PC-9 (cell line): ENCODE results near the gene VKORC1. TPM values are rescaled to one million over a fixed set of nuclear protein-coding genes. Genes with fewer than 3 reads are reported as not detected.
A peak's percentile ranks its signal among the peaks of the same experiment; 100 is the strongest.
"Not testable (repeated sequence)": the region's sequence is repeated elsewhere in the genome, so short reads cannot be mapped to it uniquely, and the experiment has no call there.

Experiments
- BruUV-seq: library from RNA; stranded (reverse); fragments of 400-500 nt; replicated peaks from 2 replicates; lab custom pipeline; 2021; lab: Mats Ljungman, UMichigan
- CTCF ChIA-PET: fragments of 300-600 bp; sonication (Branson Sonifier 250); formaldehyde crosslinking; loops from one replicate; lab custom pipeline; 2022; ENCODE audit warnings: antibody characterized with exemption; lab: Charles Lee
- POLR2A ChIA-PET: fragments of 300-600 bp; sonication (Branson Sonifier 250); formaldehyde crosslinking; loops from one replicate; lab custom pipeline; 2022; ENCODE audit warnings: antibody characterized with exemption; ENCODE audit not compliant: unreplicated experiment; lab: Charles Lee
- DNase-seq, 2 experiments: peaks; one replicate each; pipeline versions ENCODE4 v3.0.0 to v3.0.0-alpha.2; 2015 to 2022; ENCODE audit warnings: mixed read lengths in 1 of 2
- H2AFZ ChIP-seq: fragments of 200-600 bp; sonication (generic); 2 replicates; pipeline ENCODE4 v1.8.1; 2017; ENCODE audit warnings: antibody characterized with exemption
- H3F3A ChIP-seq: fragments of 200-600 bp; sonication (generic); 2 replicates; pipeline ENCODE4 v1.8.1; 2017; ENCODE audit warnings: antibody characterized with exemption, mild to moderate bottlenecking, low read depth; ENCODE audit not compliant: insufficient read depth
- H3K27ac ChIP-seq: fragments of 200-600 bp; sonication (generic); 2 replicates; pipeline ENCODE4 v1.6.1; 2016; ENCODE audit warnings: mixed run types
- H3K27me3 ChIP-seq: fragments of 200-600 bp; sonication (generic); 2 replicates; pipeline ENCODE4 v1.6.1; 2016; ENCODE audit warnings: low read depth, mixed run types; ENCODE audit not compliant: insufficient read depth
- H3K36me3 ChIP-seq: fragments of 200-600 bp; sonication (generic); 2 replicates; pipeline ENCODE4 v1.6.1; 2016; ENCODE audit warnings: low read depth, mixed run types
- H3K4me1 ChIP-seq: fragments of 200-600 bp; sonication (generic); replicated peaks from 2 replicates; pipeline ENCODE4 v1.6.1; 2016; ENCODE audit warnings: mixed run types; ENCODE audit not compliant: insufficient read depth
- H3K4me2 ChIP-seq: fragments of 200-600 bp; sonication (generic); 2 replicates; pipeline ENCODE4 v1.6.1; 2017; ENCODE audit warnings: mixed run types
- H3K4me3 ChIP-seq: fragments of 200-600 bp; sonication (generic); 2 replicates; pipeline ENCODE4 v1.6.1; 2016; ENCODE audit warnings: mixed run types
- H3K79me2 ChIP-seq: fragments of 200-600 bp; sonication (generic); 2 replicates; pipeline ENCODE4 v1.6.1; 2017; ENCODE audit warnings: low read depth, mixed run types
- H3K9me2 ChIP-seq: fragments of 200-600 bp; sonication (generic); 2 replicates; pipeline ENCODE4 v1.8.1; 2017; ENCODE audit warnings: mild to moderate bottlenecking; ENCODE audit not compliant: insufficient read depth
- H3K9me3 ChIP-seq: fragments of 200-600 bp; sonication (generic); 2 replicates; pipeline ENCODE4 v1.8.1; 2016; ENCODE audit warnings: low read depth; ENCODE audit not compliant: insufficient read depth
- H4K20me1 ChIP-seq: fragments of 200-600 bp; sonication (generic); 2 replicates; pipeline ENCODE4 v1.8.1; 2017; ENCODE audit not compliant: insufficient read depth
- intact Hi-C: fragments of 100-400 bp; cut with micrococcal nuclease; formaldehyde crosslinking; loops from one replicate; pipeline ENCODE4 v1.10.0; 2022; ENCODE audit not compliant: unreplicated experiment
- total RNA-seq: library from RNA; stranded (reverse); gene quantifications from 2 replicates; pipeline ENCODE4 v1.2.3, GENCODE V29; 2021
- TF ChIP-seq, protein P1 (sequence below): fragments of 200-600 bp; sonication (generic); conservative IDR thresholded peaks from 2 replicates; pipeline ENCODE4 v1.6.1; 2017; ENCODE audit warnings: mixed run types, antibody characterized with exemption, mild to moderate bottlenecking, moderate library complexity

VKORC1 gene
- total RNA-seq, 1 experiment from 2014 or later: 46.0 TPM

DNA sequence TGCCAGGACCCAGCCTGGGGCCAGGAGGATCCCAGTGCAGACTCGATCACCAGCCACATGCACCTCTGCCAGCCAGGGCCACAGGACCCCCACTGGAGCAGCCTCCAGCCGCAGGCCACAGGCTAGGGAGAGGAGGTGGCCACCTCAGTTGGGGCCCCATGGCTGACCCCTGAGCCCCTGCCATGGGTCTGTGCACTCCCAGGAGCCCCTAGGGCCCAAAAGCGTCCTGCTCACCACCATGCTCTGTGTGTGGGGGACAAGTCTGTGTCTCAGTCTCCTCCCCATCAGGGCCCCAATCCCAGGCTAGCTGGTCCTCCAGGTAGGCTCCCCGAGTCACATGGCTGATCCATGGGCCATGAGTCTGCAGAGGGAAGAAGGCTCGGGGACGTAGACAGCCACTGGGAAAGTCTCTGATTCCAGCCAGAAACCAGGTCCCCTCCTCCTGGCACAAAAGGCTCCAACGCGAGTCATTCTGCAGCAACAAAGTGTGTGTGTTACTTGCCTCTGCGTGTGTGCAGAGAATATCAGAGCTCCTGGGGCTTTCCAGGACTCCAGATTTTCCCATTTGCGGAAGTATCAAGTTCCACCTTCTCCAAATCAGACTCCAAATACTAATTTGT is 47.0 kb upstream of the VKORC1 start:
- Histone ChIP-seq H3K27me3 (no peaks in the 10 kb centered on the region), H3K36me3 (no peaks in the 10 kb centered on the region), H3K4me2 (peak overlapping the region; percentile 73), H3F3A (peaks cover 40% of the 10 kb centered on the region), H4K20me1 (no peaks in the 10 kb centered on the region), H3K9me2 (no peaks in the 10 kb centered on the region), H2AFZ (peak overlapping the region; percentile 56), H3K4me3 (peak overlapping the region; percentile 44), H3K27ac (peak overlapping the region; percentile 69), H3K9me3 (no peaks in the 10 kb centered on the region), H3K4me1 (peaks cover 42% of the 10 kb centered on the region), H3K79me2 (no peaks in the 10 kb centered on the region)
- ChIA-PET POLR2A (interaction anchor here (0.5 to 1.9 kb wide), 21 partner anchors 9 to 483 kb away, joined by 3 to 108 read pairs (median 6); partner anchors contain the start of genes CTF1, FBRS, FUS and HSD3B7), CTCF (interaction anchor here (0.5 to 1.9 kb wide), 22 partner anchors 7 to 319 kb away, joined by 3 to 49 read pairs (median 5); partner anchors contain the start of genes FUS, HSD3B7, ITGAX and KAT8)
- TF ChIP-seq, protein P1, sequence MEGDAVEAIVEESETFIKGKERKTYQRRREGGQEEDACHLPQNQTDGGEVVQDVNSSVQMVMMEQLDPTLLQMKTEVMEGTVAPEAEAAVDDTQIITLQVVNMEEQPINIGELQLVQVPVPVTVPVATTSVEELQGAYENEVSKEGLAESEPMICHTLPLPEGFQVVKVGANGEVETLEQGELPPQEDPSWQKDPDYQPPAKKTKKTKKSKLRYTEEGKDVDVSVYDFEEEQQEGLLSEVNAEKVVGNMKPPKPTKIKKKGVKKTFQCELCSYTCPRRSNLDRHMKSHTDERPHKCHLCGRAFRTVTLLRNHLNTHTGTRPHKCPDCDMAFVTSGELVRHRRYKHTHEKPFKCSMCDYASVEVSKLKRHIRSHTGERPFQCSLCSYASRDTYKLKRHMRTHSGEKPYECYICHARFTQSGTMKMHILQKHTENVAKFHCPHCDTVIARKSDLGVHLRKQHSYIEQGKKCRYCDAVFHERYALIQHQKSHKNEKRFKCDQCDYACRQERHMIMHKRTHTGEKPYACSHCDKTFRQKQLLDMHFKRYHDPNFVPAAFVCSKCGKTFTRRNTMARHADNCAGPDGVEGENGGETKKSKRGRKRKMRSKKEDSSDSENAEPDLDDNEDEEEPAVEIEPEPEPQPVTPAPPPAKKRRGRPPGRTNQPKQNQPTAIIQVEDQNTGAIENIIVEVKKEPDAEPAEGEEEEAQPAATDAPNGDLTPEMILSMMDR: no peak
- intact Hi-C loops: loop anchor here (1.0 to 5.0 kb wide), 7 partner anchors 24 to 727 kb away; partner anchors contain the start of genes BCKDK, HSD3B7, KAT8 and STX4
- TSS peak; percentile 75 for BruUV-seq
- DNase-seq: peak in 1 of 2 experiments; percentile 68

DNA sequence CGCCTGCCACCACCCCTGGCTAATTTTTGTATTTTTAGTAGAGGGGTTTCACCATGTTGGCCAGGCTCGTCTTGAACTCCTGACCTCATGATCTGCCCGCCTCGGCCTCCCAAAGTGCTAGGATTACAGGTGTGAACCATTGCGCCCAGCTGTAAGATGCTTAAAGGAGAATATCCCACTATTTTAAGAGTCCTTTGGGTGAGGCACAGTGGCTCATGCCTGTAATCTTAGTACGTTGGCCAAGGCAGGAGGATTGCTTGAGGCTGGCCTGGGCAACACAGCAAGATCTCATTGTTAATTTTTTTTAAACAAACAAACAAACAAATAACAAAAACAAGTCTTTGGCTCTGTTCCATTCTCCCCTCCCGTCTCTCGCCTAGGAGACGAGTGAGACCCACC is 46.5 kb upstream of the VKORC1 start:
- peaks cover 36% of the 10 kb centered on the region for H3F3A ChIP-seq
- H3K79me2 ChIP-seq, BruUV-seq, H3K9me2 ChIP-seq, DNase-seq, H2AFZ ChIP-seq, H3K27me3 ChIP-seq, H4K20me1 ChIP-seq, H3K9me3 ChIP-seq, CTCF ChIA-PET, H3K36me3 ChIP-seq: not testable (repeated sequence)
- POLR2A ChIA-PET: interaction anchor here (0.7 kb wide), 1 partner anchor 163 kb away, joined by 6 read pairs; no protein-coding TSS in a partner anchor
- peaks cover 45% of the 10 kb centered on the region for H3K4me1 ChIP-seq
- H3K4me3 ChIP-seq: peak overlapping the region; percentile 44
- peak overlapping the region; percentile 69 for H3K27ac ChIP-seq
- intact Hi-C loops: loop anchor here (5.0 kb wide), 1 partner anchor 34 kb away; the partner anchor contains the start of gene BCKDK
- H3K4me2 ChIP-seq: peak overlapping the region; percentile 73

DNA sequence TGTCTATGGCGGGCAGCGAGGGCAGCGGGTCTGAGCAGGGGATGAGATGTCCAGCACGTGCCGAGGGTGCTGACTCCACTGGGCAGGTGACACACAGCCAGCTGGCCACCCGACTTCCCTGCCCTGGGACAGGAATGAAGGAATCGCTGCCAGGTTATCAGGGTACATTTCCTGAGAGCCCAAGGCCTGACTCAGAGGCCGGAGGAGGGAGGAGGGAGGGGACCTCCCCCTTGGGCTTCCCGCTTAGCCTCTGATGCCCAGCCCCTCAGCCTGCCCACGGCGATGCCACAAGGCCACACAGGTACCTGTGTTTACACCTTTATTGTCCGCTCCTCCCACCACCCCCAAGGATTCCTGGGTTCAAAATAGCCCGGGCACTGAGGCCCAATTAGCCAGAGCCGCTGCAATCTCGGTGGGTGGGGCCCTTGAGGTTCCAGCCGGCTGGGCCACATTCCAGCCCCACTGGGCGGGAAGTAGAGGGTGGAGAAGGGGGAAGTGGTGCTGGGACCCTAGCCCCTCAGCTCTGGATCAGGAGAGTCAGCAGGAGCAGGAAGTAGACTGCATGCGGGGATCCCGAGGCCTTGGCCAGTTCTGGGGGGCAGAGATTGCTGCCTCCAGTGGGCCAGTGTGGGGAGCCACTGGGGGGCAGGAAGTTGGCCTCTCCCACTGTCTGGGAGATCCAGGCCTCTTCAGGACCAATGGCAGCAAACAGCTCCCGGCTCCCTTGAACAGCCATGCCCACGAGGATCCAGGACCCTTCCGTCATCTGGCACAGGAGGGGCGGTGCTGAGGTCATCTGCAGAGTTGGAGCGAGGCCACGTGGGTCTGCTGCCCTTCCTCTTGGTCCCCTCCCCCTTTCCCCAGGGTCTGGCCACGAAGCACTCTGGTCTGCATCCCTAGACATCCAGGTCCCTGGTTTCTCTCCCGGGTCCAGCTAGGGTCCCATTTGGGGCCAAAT is 44.3 kb upstream of the VKORC1 start:
- Histone ChIP-seq H3K9me3 (no peaks in the 10 kb centered on the region), H3K9me2 (no peaks in the 10 kb centered on the region), H3K4me2 (peak overlapping the region; percentile 73), H2AFZ (no peak overlapping the region; the same call in 1 of the 2 replicates), H3K27ac (peak overlapping the region; percentile 63), H4K20me1 (no peaks in the 10 kb centered on the region), H3K36me3 (no peaks in the 10 kb centered on the region), H3K4me1 (peaks cover 60% of the 10 kb centered on the region), H3K79me2 (peaks cover 5% of the 10 kb centered on the region), H3K4me3 (peak overlapping the region; percentile 33; the same call in 1 of the 2 replicates), H3F3A (peaks cover 50% of the 10 kb centered on the region), H3K27me3 (no peaks in the 10 kb centered on the region)
- TF ChIP-seq, protein P1: no peak
- ChIA-PET POLR2A (interaction anchor here (0.5 to 1.6 kb wide), 11 partner anchors 21 to 1073 kb away, joined by 3 to 21 read pairs (median 5); partner anchors contain the start of genes ALDOA and KAT8), CTCF (interaction anchor here (0.7 to 1.2 kb wide), 2 partner anchors 22 to 42 kb away, joined by 3 read pairs; partner anchors contain the start of gene KAT8)
- intact Hi-C loops: loop anchor here (1.0 to 2.0 kb wide), 4 partner anchors 8 to 320 kb away; partner anchors contain the start of genes ARMC5, FUS and KAT8
- peak; percentile 99 to 100 for DNase-seq
- BruUV-seq: TSS peak; percentile 70

DNA sequence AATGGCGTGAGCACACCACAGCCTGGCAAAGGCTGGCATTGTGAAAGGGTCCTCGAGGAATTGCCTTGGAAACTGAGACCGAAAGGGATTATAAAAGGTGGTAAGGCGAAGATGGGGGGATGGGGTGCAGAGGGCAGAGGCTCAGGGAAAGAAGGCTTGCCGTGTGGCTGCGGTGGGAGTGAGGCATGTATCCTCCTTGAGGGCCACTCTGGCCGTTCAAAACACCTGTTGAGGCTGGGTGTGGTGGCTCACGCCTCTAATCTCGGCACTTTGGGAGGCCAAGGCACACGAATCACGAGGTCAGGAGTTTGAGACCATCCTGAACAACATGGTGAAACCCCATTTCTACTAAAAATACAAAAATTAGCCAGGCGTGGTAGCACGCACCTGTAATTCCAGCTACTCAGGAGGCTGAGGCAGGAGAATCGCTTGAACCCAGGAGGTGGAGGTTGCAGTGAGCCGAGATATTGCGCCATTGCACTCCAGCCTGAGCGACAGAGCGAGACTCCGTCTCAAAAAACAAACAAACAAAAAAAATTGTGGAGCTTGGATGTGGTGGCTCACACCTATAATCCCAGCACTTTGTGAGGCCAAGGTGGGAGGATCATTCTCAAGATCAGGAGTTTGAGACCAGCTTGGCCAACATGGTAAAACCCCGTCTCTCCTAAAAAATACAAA is 42.4 kb upstream of the VKORC1 start:
- intact Hi-C loops, H4K20me1 ChIP-seq, BruUV-seq, DNase-seq, H3K27ac ChIP-seq, H3K4me3 ChIP-seq, H3K4me2 ChIP-seq, H3K27me3 ChIP-seq, H3K9me2 ChIP-seq, H3K36me3 ChIP-seq, H2AFZ ChIP-seq, H3K9me3 ChIP-seq: not testable (repeated sequence)
- Histone ChIP-seq H3F3A (peaks cover 47% of the 10 kb centered on the region), H3K79me2 (peaks cover 12% of the 10 kb centered on the region), H3K4me1 (peaks cover 66% of the 10 kb centered on the region)
- POLR2A ChIA-PET: interaction anchor here (3.1 kb wide), 1 partner anchor 19 kb away, joined by 29 read pairs; the partner anchor contains the start of gene KAT8
- CTCF ChIA-PET: interaction anchor here (0.7 kb wide), 1 partner anchor 91 kb away, joined by 4 read pairs; no protein-coding TSS in a partner anchor
